GM18517 (cell line): ENCODE results near the gene TMCC1.
"Not testable (repeated sequence)": the region's sequence is repeated elsewhere in the genome, so short reads cannot be mapped to it uniquely, and the experiment has no call there.

Source experiments
- ATAC-seq: cut with Tn5 transposase; IDR thresholded peaks from one replicate; pipeline ENCODE4 v1.9.1; 2021; ENCODE audit warnings: mild to moderate bottlenecking, moderate library complexity; ENCODE audit not compliant: unreplicated experiment

The TMCC1 gene

GRCh38 chr3:129614927-129615363 lies 278.6 kb downstream of the TMCC1 start:
- no peak for ATAC-seq

GRCh38 chr3:129614435-129614834 lies 279.1 kb downstream of the TMCC1 start:
- ATAC-seq = no peak

- ATAC-seq = no peak
Measured at GRCh38 chr3:129613367-129613740, 280.2 kb downstream of the TMCC1 start.

GRCh38 chr3:129612534-129613366 lies 280.8 kb downstream of the TMCC1 start:
- ATAC-seq = no peak

GRCh38 chr3:129611812-129612533 lies 281.5 kb downstream of the TMCC1 start:
- no peak for ATAC-seq

- ATAC-seq = no peak
Measured at GRCh38 chr3:129611446-129611800, 282.1 kb downstream of the TMCC1 start.

- ATAC-seq = not testable (repeated sequence)
Measured at GRCh38 chr3:129610794-129611445, 282.6 kb downstream of the TMCC1 start.

- ATAC-seq = no peak
Measured at GRCh38 chr3:129610276-129610675, 283.2 kb downstream of the TMCC1 start.

- ATAC-seq = no peak
Measured at GRCh38 chr3:129609591-129610182, 283.8 kb downstream of the TMCC1 start.

- no peak for ATAC-seq
Measured at GRCh38 chr3:129608936-129609590, 284.4 kb downstream of the TMCC1 start.

GRCh38 chr3:129608087-129608935 lies 285.2 kb downstream of the TMCC1 start:
- no peak for ATAC-seq

- ATAC-seq = no peak
Measured at GRCh38 chr3:129607391-129608068, 286.0 kb downstream of the TMCC1 start.

- no peak for ATAC-seq
Measured at GRCh38 chr3:129606636-129607390, 286.7 kb downstream of the TMCC1 start, which contains the start of gene PLXND1. PLXND1 (minus strand) TSS chr3:129606676; CDS start chr3:129606639, 37 bp downstream.

- no peak for ATAC-seq
Measured at GRCh38 chr3:129605922-129606635, 287.4 kb downstream of the TMCC1 start.

- no peak for ATAC-seq
Measured at GRCh38 chr3:129605203-129605921, 288.1 kb downstream of the TMCC1 start.

GRCh38 chr3:129604767-129605166 lies 288.7 kb downstream of the TMCC1 start:
- ATAC-seq = no peak
